GM21381 (cell line): ENCODE measurements around the gene S100A1.

ENCODE experiments used
- ATAC-seq: cut with Tn5 transposase; IDR thresholded peaks from one replicate; pipeline ENCODE4 v1.9.1; 2021; ENCODE audit warnings: mild to moderate bottlenecking, moderate library complexity; ENCODE audit not compliant: unreplicated experiment

S100A1 gene

GRCh38 chr1:153679337-153680119 is 51.3 kb downstream of the S100A1 start:
- ATAC-seq = no peak

- ATAC-seq = no peak
These were observed 51.8 kb downstream of the S100A1 start for GRCh38 chr1:153680120-153680403.
